Frontal cortex (tissue), 4 donors: ENCODE measurements around the gene SYNGAP1. TPM values are rescaled to one million over a fixed set of nuclear protein-coding genes. Genes with fewer than 3 reads are reported as not detected.
"Not testable (repeated sequence)": the region's sequence is repeated elsewhere in the genome, so short reads cannot be mapped to it uniquely, and the experiment has no call there.

Source experiments
- DNase-seq, 2 donors: peaks; one replicate each; pipeline ENCODE4 v3.0.0; 2012; ENCODE audit warnings: low spot score in 2 of 2
- FAIRE-seq: peaks from 2 replicates; lab custom pipeline; 2012; peaks lifted over from hg19 to GRCh38; lab: Jason Lieb, UNC
- total RNA-seq: library from RNA; depleted of rRNA; stranded (reverse); fragments of >200 nt; gene quantifications from one replicate; pipeline ENCODE4 v1.2.3, GENCODE V29; 2014
- donor health status: control.
- donor health status: control.
- donor health status: control.

The SYNGAP1 gene
- total RNA-seq, 1 donor from 2014 or later: 35.1 TPM

DNA sequence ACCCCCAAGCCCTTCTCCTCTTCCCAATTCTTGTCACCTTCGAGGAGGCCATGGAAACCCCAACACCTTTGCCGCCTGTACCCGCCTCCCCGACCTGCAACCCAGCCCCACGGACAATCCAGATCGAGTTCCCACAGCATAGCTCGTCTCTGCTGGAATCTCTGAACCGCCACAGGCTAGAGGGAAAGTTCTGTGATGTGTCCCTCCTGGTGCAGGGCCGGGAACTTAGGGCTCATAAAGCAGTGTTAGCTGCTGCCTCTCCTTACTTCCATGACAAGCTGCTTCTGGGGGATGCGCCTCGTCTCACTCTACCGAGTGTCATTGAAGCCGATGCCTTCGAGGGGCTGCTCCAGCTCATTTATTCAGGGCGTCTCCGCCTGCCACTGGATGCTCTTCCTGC, 35.2 kb downstream of the SYNGAP1 start:
- no peak for FAIRE-seq
- no peak for DNase-seq

DNA sequence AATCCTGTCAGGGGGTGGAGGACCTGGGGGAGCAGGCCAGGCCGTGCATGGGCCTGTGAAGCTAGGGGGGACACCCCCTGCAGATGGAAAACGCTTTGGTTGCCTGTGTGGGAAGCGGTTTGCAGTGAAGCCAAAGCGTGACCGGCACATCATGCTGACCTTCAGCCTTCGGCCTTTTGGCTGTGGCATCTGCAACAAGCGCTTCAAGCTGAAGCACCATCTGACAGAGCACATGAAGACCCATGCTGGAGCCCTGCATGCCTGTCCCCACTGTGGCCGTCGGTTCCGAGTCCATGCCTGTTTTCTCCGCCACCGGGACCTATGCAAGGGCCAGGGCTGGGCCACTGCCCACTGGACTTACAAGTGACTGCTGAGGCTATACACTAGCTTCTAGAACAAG, 36.3 kb downstream of the SYNGAP1 start:
- FAIRE-seq (no peak), DNase-seq (no peak)

- DNase-seq (no peak), FAIRE-seq (no peak)
These were observed 38.8 kb downstream of the SYNGAP1 start for GRCh38 chr6:33458676-33459075.

GRCh38 chr6:33459226-33459625, 39.4 kb downstream of the SYNGAP1 start:
- no peak for FAIRE-seq
- DNase-seq: no peak

DNA sequence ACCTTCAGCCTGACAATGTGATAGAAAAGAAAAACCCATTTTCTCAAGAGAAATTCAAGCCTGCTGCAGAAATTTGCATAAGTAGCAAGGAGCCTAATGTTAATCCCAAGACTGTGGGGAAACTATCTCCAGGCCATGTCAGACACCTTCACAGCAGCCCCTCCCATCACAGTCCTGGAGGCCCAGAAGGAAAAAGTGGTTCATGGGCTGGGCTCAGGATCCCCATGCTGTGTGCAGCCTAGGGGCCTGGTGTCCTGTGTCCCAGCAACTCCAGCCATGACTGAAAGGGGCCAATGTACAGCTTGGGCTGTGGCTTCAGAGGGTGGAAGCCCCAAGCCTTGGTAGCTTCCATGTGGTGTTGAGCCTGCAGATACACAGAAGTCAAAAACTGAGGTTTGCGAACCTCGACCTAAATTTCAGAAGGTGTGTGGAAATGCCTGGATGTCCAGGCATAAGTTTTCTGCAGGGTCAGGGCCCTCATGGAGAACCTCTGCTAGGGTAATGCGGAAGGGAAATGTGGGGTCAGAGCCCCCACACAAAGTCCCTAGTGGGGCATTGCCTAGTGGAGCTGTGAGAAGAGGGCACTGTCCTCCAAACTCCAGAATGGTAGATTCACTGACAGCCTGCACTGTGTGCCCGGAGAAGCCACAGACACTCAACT, 46.3 kb downstream of the SYNGAP1 start:
- DNase-seq: no peak
- no peak for FAIRE-seq

- FAIRE-seq (no peak), DNase-seq (no peak)
These were observed 47.2 kb downstream of the SYNGAP1 start for GRCh38 chr6:33467091-33467490.

DNA sequence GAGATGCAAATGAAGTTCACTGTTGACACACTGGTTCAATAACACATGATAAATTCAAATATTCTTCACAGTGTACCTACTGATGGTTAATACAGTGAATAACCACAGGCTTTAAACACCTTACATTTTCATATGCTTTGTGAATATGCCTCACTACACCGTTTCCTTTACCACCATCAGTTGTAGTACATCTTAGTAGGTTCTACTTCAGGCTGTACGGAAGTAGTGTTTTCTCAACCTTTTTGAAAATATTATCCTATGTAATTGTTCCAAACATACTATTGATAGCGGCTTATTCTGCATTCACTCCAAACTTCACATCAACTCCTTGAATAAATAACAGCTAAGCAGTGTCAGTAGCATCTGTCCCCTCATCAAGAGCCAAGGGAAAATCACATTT, 49.8 kb downstream of the SYNGAP1 start:
- FAIRE-seq: no peak
- DNase-seq: no peak

DNA sequence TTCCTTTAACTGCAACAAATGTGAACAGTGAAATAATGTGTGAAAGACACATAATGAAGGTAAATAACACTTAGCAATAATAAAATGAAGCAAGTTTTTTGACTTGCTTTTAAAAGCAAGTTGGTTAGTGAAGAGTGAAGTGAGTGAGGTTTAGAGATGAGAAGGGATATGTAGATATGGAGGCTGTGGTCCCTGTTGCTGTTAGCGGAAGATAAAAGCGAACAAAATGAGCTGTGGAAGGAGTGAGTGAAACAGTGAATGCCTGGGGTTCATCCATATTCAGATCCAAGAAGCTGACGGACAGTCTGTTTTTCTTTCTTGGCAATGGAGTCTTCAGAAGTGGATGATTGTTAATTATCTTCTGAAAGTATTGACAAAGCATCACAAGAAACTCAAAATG, 58.0 kb downstream of the SYNGAP1 start:
- FAIRE-seq (no peak), DNase-seq (no peak)

DNA sequence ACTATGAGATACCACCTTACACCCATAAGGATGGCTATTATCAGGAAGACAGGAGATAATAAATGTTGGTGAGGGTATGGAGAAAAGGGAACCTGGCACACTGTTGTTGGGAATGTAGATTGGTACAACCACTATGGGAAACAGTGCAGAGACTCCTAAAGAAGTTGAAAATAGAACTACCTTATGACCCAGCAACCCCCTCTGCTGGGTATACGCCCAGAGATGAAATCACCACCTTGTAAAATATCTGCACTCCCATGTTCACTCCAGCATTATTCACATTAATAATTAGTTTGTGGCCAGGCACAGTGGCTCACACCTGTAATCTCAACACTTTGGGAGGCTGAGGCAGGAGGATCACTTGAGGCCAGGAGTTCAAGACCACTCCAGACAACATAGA, 61.3 kb downstream of the SYNGAP1 start:
- FAIRE-seq (no peak), DNase-seq (no peak)

DNA sequence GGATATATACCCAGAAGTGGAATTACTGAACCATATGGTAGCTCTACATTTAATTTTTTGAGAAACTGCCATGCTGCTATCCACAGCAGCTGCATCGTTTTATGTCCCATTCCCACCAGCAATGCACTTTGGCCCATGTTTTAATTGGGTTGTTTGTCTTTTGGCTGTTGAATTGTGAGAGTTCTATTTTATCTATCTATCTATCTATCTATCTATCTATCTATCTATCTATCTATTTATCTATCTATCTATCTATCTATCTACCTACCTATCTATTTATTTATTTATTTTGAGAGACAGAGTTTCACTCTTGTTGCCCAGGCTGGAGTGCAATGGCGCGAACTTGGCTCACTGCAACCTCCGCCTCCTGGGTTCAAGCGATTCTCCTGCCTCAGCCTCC, 62.8 kb downstream of the SYNGAP1 start:
- not testable (repeated sequence) for FAIRE-seq

GRCh38 chr6:33483678-33484077, 63.8 kb downstream of the SYNGAP1 start:
- no peak for DNase-seq
- FAIRE-seq: no peak

More for the DNA sequence above, 62.8 kb downstream of the SYNGAP1 start:
- DNase-seq: not testable (repeated sequence)

- DNase-seq, FAIRE-seq: not testable (repeated sequence)
These were observed 64.9 kb downstream of the SYNGAP1 start for GRCh38 chr6:33484673-33485262.

GRCh38 chr6:33485680-33486079, 65.8 kb downstream of the SYNGAP1 start:
- not testable (repeated sequence) for DNase-seq, FAIRE-seq

GRCh38 chr6:33488339-33488738, 68.5 kb downstream of the SYNGAP1 start:
- FAIRE-seq (no peak), DNase-seq (no peak)

- no peak for DNase-seq
- no peak for FAIRE-seq
These were observed 70.3 kb downstream of the SYNGAP1 start for GRCh38 chr6:33490198-33490597.

DNA sequence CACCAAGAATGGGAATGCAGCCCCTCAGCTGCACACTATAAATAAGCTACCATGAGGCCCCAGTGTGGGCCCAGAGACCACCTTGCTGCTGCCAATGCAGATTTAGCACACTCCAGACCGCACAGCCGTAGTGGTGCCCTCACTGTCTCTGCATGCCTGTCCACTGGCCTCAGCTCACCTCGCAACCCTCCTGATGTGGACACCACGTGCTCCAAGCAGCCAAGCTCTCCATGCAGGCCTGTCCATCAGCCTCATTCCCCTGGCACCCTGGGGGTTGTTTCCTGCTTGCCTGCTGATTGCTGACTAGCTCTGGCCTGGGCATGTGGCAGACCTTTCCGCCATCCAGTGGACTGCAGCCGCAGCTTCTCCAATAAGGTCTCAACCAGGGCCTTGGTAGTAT, 70.8 kb downstream of the SYNGAP1 start:
- no peak for DNase-seq
- FAIRE-seq: no peak

DNA sequence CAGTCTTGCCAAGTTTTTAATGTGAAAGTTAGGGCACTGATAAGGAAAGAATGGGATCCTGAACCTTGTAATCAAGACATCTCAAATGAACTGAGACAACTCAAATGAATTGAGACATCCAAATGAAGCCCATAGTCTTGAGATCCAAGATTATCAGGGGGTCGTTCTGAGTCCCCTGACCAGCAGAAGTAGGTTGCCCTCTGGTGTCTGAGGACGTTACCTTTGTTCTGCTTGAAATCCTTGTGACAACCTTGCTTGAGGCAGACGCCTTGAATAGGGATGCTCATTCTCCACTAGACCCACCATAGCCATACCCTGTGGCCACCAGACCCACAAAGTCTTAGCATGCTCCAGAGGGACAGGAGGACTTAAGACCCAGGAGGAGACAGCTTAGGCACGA, 72.2 kb downstream of the SYNGAP1 start:
- FAIRE-seq (no peak), DNase-seq (no peak)

DNA sequence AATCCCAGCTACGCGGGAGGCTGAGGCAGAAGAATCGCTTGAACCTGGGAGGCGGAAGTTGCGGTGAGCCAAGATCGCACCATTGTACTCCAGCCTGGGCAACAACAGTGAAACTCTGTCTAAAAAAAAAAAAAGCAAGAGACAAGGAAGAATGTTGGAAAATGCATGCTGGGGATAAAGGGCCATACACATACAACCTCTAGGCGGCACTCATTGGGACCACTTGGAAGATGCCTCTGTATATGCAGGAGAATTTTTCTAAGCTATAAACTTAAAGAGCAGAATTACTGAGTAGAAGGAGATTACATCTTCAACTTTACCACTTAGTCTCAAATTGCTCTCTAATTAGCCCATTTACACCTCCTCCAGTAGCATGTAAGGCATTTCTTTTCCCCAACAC, 77.3 kb downstream of the SYNGAP1 start:
- no peak for FAIRE-seq
- DNase-seq: no peak

DNA sequence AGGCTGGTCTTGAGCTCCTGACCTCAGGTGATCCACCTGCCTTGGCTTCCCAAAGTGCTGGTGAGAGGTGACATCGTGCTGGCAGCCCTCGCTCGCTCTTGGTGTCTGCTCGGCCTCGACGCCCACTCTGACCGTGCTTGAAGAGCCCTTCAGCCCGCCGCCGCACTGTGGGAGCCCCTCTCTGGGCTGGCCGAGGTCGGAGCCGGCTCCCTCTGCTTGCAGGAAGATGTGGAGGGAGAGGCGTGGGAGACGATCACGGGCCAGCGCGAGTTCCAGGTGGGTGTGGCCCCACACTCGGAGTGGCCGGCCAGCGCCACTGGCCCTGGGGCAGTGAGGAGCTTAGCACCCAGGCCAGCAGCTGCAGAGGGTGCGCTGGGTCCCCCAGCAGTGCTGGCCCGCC, 82.6 kb downstream of the SYNGAP1 start:
- no peak for FAIRE-seq
- DNase-seq: no peak

DNA sequence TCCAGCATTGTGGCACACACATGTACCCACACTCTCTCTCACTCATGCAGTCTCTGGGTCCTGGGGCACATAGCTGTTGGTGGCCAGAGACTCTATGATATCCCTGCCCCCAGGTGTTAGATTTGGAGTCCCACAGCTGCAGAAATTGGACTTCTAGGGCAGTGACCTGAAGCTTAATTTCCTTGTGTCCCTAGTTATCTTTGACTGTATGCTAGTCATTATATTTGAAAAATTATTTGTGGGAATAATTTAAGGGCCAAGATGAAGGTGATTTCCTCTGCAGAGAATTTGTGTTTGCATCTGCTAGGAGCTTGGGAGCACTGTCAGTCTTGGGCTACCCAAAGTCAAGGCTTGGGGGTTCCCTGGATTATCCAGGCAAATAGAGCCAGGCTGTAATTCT, 84.6 kb downstream of the SYNGAP1 start:
- DNase-seq (no peak), FAIRE-seq (no peak)
